Prostate gland (tissue), 2 donors: ENCODE data around the gene FNDC10.

Source experiments
- CTCF ChIP-seq, 4 experiments: fragments of 200-600 bp in 2 of 4; fragments of 450-650 bp in 2 of 4; sonication (generic) in 2 of 4; IDR thresholded peaks; 1 replicate in 3 of 4; 2 replicates in 1 of 4; pipeline ENCODE4 v1.5.1; 2016 to 2019; ENCODE audit warnings: antibody characterized with exemption in 4 of 4, mild to moderate bottlenecking in 2 of 4, moderate library complexity in 2 of 4
- POLR2A ChIP-seq: fragments of 450-650 bp; IDR thresholded peaks from one replicate; pipeline ENCODE4 v1.6.1; 2016; ENCODE audit warnings: antibody characterized with exemption, mild to moderate bottlenecking
- POLR2AphosphoS5 ChIP-seq: sonication (generic); formaldehyde crosslinking; IDR thresholded peaks from one replicate; pipeline ENCODE4 v1.6.1; 2017; ENCODE audit warnings: antibody characterized with exemption

- TF ChIP-seq CTCF (IDR thresholded peaks at IDR 0.05): no peak
- TF ChIP-seq POLR2AphosphoS5: no peak
- TF ChIP-seq POLR2A: no peak
These were observed 35.7 kb downstream of the FNDC10 start for GRCh38 chr1:1564268-1564667.
